ENCODE data around the gene GTF3C1.

- TF ChIP-seq EZH2 (IDR thresholded peaks at IDR 0.05; ENCODE audit: borderline replicate concordance, low read length) (no peak), CTCF (conservative IDR thresholded peaks at IDR 0.05 in 1 of 2, IDR thresholded peaks at IDR 0.05 in 1 of 2; ENCODE audit: extremely low read depth in 1 of 2, insufficient read depth in 1 of 2, low read depth in 1 of 2, low read length in 2 of 2) (peak in 1 of 2 donors; percentile 15)
Measured at GRCh38 chr16:27445502-27446175, 104.1 kb downstream of the GTF3C1 start.

Data from mammary epithelial cell (primary cell).